Umbilical cord (tissue), 2 donors: ENCODE results near the gene CSF3. TPM values are rescaled to one million over a fixed set of nuclear protein-coding genes. Genes with fewer than 3 reads are reported as not detected.
"Not testable (repeated sequence)": the region's sequence is repeated elsewhere in the genome, so short reads cannot be mapped to it uniquely, and the experiment has no call there.

Source experiments
- DNase-seq: peaks from one replicate; pipeline ENCODE4 v3.0.0-alpha.2; 2015; ENCODE audit warnings: low spot score
- total RNA-seq: library from RNA; depleted of rRNA; stranded (reverse); fragments of >200 nt; gene quantifications from one replicate; pipeline ENCODE4 v1.2.3, GENCODE V29; 2014; ENCODE audit warnings: low replicate concordance; ENCODE audit not compliant: insufficient read depth

CSF3 gene
- total RNA-seq, 1 donor from 2014 or later = 39.5 TPM

- DNase-seq = no peak
Observed at GRCh38 chr17:39997543-39997942, 17.7 kb upstream of the CSF3 start.

GRCh38 chr17:39999067-39999466 is 16.2 kb upstream of the CSF3 start:
- no peak for DNase-seq

GRCh38 chr17:40000161-40000560 is 15.1 kb upstream of the CSF3 start:
- no peak for DNase-seq

- not testable (repeated sequence) for DNase-seq
Observed at GRCh38 chr17:40001335-40001734, 13.9 kb upstream of the CSF3 start.

- no peak for DNase-seq
Observed at GRCh38 chr17:40004072-40004471, 11.2 kb upstream of the CSF3 start.

GRCh38 chr17:40004712-40005111 is 10.5 kb upstream of the CSF3 start:
- DNase-seq = no peak

GRCh38 chr17:40005520-40005919 is 9.7 kb upstream of the CSF3 start:
- DNase-seq = no peak

- not testable (repeated sequence) for DNase-seq
Observed at GRCh38 chr17:40010946-40011500, 4.2 kb upstream of the CSF3 start.

- DNase-seq = not testable (repeated sequence)
Observed at GRCh38 chr17:40012017-40012647, 3.1 kb upstream of the CSF3 start.

- peak; percentile 56 for DNase-seq
Observed at GRCh38 chr17:40014375-40014980, 762 bp upstream of the CSF3 start.

GRCh38 chr17:40015998-40016985 is 1.1 kb downstream of the CSF3 start:
- no peak for DNase-seq

- DNase-seq = no peak
Observed at GRCh38 chr17:40017422-40018080, 2.3 kb downstream of the CSF3 start.

- DNase-seq = peak; percentile 71
Observed at GRCh38 chr17:40018211-40019121, 3.2 kb downstream of the CSF3 start.

GRCh38 chr17:40019140-40019991 is 4.1 kb downstream of the CSF3 start:
- DNase-seq = no peak

GRCh38 chr17:40020146-40020545 is 4.9 kb downstream of the CSF3 start:
- DNase-seq = no peak

GRCh38 chr17:40021451-40021971 is 6.3 kb downstream of the CSF3 start:
- DNase-seq = peak; percentile 24

- no peak for DNase-seq
Observed at GRCh38 chr17:40022497-40022896, 7.3 kb downstream of the CSF3 start.

- no peak for DNase-seq
Observed at GRCh38 chr17:40022961-40023541, 7.8 kb downstream of the CSF3 start.
